ENCODE results near the gene CPNE8. TPM values are rescaled to one million over a fixed set of nuclear protein-coding genes. Genes with fewer than 3 reads are reported as not detected.

Gene CPNE8
- total RNA-seq, 1 experiment from 2014 or later, result 10.7 TPM

- no peaks in the 10 kb centered on the region for H3K36me3 ChIP-seq (ENCODE audit: low read depth)
- H3F3A ChIP-seq (ENCODE audit: insufficient read depth, low read depth), result 0 out of 2 replicates have a peak, but pooled peaks cover 1% of the 10 kb centered on the region
- H3K9me2 ChIP-seq (ENCODE audit: insufficient read depth), result no peaks in the 10 kb centered on the region
- no peaks in the 10 kb centered on the region for H3K9me3 ChIP-seq (ENCODE audit: insufficient read depth, low read depth)
- H3K4me3 ChIP-seq, result no peak overlapping the region
- H3K27ac ChIP-seq, result no peak overlapping the region
- no peaks in the 10 kb centered on the region for H3K79me2 ChIP-seq (ENCODE audit: low read depth)
- CTCF ChIA-PET, result no interaction called here
- no peak overlapping the region for H3K4me2 ChIP-seq
- no peak overlapping the region for H2AFZ ChIP-seq
- H3K27me3 ChIP-seq (ENCODE audit: insufficient read depth, low read depth), result no peaks in the 10 kb centered on the region
- no TSS peak for BruUV-seq (replicated peaks)
- H3K4me1 ChIP-seq (replicated peaks; ENCODE audit: insufficient read depth), result peaks cover 3% of the 10 kb centered on the region; the same call in 1 of the 2 replicates
- intact Hi-C loops (cut with micrococcal nuclease; ENCODE audit: unreplicated experiment), result no loop called here
- no peak for DNase-seq
- TF ChIP-seq EZH2 (IDR thresholded peaks at IDR 0.05; ENCODE audit: low read depth) (no peak), CTCF (conservative IDR thresholded peaks at IDR 0.05) (no peak)
- H4K20me1 ChIP-seq (ENCODE audit: insufficient read depth), result no peaks in the 10 kb centered on the region
- POLR2A ChIA-PET (ENCODE audit: unreplicated experiment), result no interaction called here
These were observed 6.7 kb upstream of the CPNE8 start for GRCh38 chr12:38912116-38912515.

GRCh38 chr12:38911611-38912010, 6.2 kb upstream of the CPNE8 start:
- TF ChIP-seq EZH2 (IDR thresholded peaks at IDR 0.05; ENCODE audit: low read depth) (no peak), CTCF (conservative IDR thresholded peaks at IDR 0.05) (no peak)
- intact Hi-C loops (cut with micrococcal nuclease; ENCODE audit: unreplicated experiment), result no loop called here
- 0 out of 2 replicates have a peak, but pooled peaks cover 5% of the 10 kb centered on the region for H3F3A ChIP-seq (ENCODE audit: insufficient read depth, low read depth)
- peaks cover 5% of the 10 kb centered on the region; the same call in 1 of the 2 replicates for H3K4me1 ChIP-seq (replicated peaks; ENCODE audit: insufficient read depth)
- POLR2A ChIA-PET (ENCODE audit: unreplicated experiment), result no interaction called here
- no peaks in the 10 kb centered on the region for H3K79me2 ChIP-seq (ENCODE audit: low read depth)
- H3K9me2 ChIP-seq (ENCODE audit: insufficient read depth), result no peaks in the 10 kb centered on the region
- CTCF ChIA-PET, result interaction anchor here (0.6 kb wide), 1 partner anchor 363 kb away, joined by 3 read pairs; no protein-coding TSS in a partner anchor
- H4K20me1 ChIP-seq (ENCODE audit: insufficient read depth), result no peaks in the 10 kb centered on the region
- no peaks in the 10 kb centered on the region for H3K27me3 ChIP-seq (ENCODE audit: insufficient read depth, low read depth)
- no peak overlapping the region for H3K27ac ChIP-seq
- H3K4me3 ChIP-seq, result no peak overlapping the region
- H3K4me2 ChIP-seq, result no peak overlapping the region
- no peaks in the 10 kb centered on the region for H3K36me3 ChIP-seq (ENCODE audit: low read depth)
- BruUV-seq (replicated peaks), result no TSS peak
- H2AFZ ChIP-seq, result no peak overlapping the region
- DNase-seq, result no peak
- H3K9me3 ChIP-seq (ENCODE audit: insufficient read depth, low read depth), result no peaks in the 10 kb centered on the region

- H3K27me3 ChIP-seq (ENCODE audit: insufficient read depth, low read depth), result no peaks in the 10 kb centered on the region
- no peak for DNase-seq
- no peaks in the 10 kb centered on the region for H3K9me3 ChIP-seq (ENCODE audit: insufficient read depth, low read depth)
- no peaks in the 10 kb centered on the region for H3K36me3 ChIP-seq (ENCODE audit: low read depth)
- peak overlapping the region; percentile 80 for H3K4me3 ChIP-seq
- no peak overlapping the region for H3K27ac ChIP-seq
- H2AFZ ChIP-seq, result peak overlapping the region; percentile 89
- ChIA-PET POLR2A (ENCODE audit: unreplicated experiment) (interaction anchor here (0.6 to 0.7 kb wide), 2 partner anchors 12 to 522 kb away, joined by 3 to 5 read pairs; no protein-coding TSS in a partner anchor), CTCF (interaction anchor here (0.6 to 2.2 kb wide), 5 partner anchors 14 to 523 kb away, joined by 3 to 11 read pairs (median 6); no protein-coding TSS in a partner anchor)
- no TSS peak for BruUV-seq (replicated peaks)
- peaks cover 31% of the 10 kb centered on the region for H3F3A ChIP-seq (ENCODE audit: insufficient read depth, low read depth)
- H3K79me2 ChIP-seq (ENCODE audit: low read depth), result peaks cover 16% of the 10 kb centered on the region
- no peaks in the 10 kb centered on the region for H3K9me2 ChIP-seq (ENCODE audit: insufficient read depth)
- intact Hi-C loops (cut with micrococcal nuclease; ENCODE audit: unreplicated experiment), result loop anchor here (2.0 to 10.0 kb wide), 7 partner anchors 195 to 853 kb away; partner anchors contain the start of gene ALG10B
- H4K20me1 ChIP-seq (ENCODE audit: insufficient read depth), result no peaks in the 10 kb centered on the region
- peaks cover 23% of the 10 kb centered on the region for H3K4me1 ChIP-seq (replicated peaks; ENCODE audit: insufficient read depth)
- TF ChIP-seq EZH2 (IDR thresholded peaks at IDR 0.05; ENCODE audit: low read depth), result no peak
- no peak for TF ChIP-seq CTCF (conservative IDR thresholded peaks at IDR 0.05)
- H3K4me2 ChIP-seq, result peak overlapping the region; percentile 99
These were observed 2.0 kb upstream of the CPNE8 start for GRCh38 chr12:38907201-38907923.
